Fibroblast of mammary gland (primary cell): ENCODE data around the gene ZYX.

Experiments used
- DNase-seq: peaks from one replicate; pipeline ENCODE4 v3.0.0-alpha.2; 2010; ENCODE audit warnings: low read depth
- H3K4me3 ChIP-seq: 2 replicates; pipeline ENCODE4 v1.5.1; 2011; ENCODE audit warnings: low read depth, mild to moderate bottlenecking, low read length, moderate library complexity; ENCODE audit not compliant: control insufficient read depth
- CTCF ChIP-seq: conservative IDR thresholded peaks from 2 replicates; pipeline ENCODE4 v1.5.1; 2011; ENCODE audit warnings: low read depth, low read length, inconsistent platforms; ENCODE audit not compliant: control insufficient read depth, insufficient read depth

The ZYX gene

GRCh38 chr7:143347950-143348349, 33.2 kb upstream of the ZYX start:
- DNase-seq: no peak
- no peak for TF ChIP-seq CTCF
- H3K4me3 ChIP-seq: no peak overlapping the region

- no peak for DNase-seq
- no peak overlapping the region for H3K4me3 ChIP-seq
- no peak for TF ChIP-seq CTCF
Observed at GRCh38 chr7:143351060-143351459, 30.1 kb upstream of the ZYX start.

GRCh38 chr7:143351574-143351973, 29.6 kb upstream of the ZYX start:
- TF ChIP-seq CTCF: no peak
- no peak for DNase-seq
- no peak overlapping the region for H3K4me3 ChIP-seq

GRCh38 chr7:143352531-143353002, 28.6 kb upstream of the ZYX start:
- H3K4me3 ChIP-seq: no peak overlapping the region
- TF ChIP-seq CTCF: no peak
- DNase-seq: no peak

- no peak for DNase-seq
- H3K4me3 ChIP-seq: no peak overlapping the region
- no peak for TF ChIP-seq CTCF
Observed at GRCh38 chr7:143354376-143354775, 26.8 kb upstream of the ZYX start.

GRCh38 chr7:143354965-143355364, 26.2 kb upstream of the ZYX start:
- no peak overlapping the region for H3K4me3 ChIP-seq
- DNase-seq: no peak
- no peak for TF ChIP-seq CTCF
